ENCODE results near the gene MAML3. TPM values are rescaled to one million over a fixed set of nuclear protein-coding genes. Genes with fewer than 3 reads are reported as not detected.

Gene MAML3
- total and polyA plus RNA-seq, 2 of the 13 experiments (the other 11 are each of a cell fraction or from before 2014, with no cell fraction given) = 0.05 to 0.13 TPM

- TF ChIP-seq HNF1A (IDR thresholded peaks at IDR 0.05; ENCODE audit: low read depth) (peak; percentile 66), HNF1A (CRISPR knock-in tag; IDR thresholded peaks at IDR 0.05; ENCODE audit: borderline replicate concordance) (peak; percentile 66; the same call in 1 of the 2 replicates), ZNF878 (CRISPR knock-in tag; IDR thresholded peaks at IDR 0.05) (no peak), ZMYM4 (CRISPR knock-in tag; IDR thresholded peaks at IDR 0.05) (0 out of 2 replicates have a peak, but pooled peaks have one; percentile 21), NR2C2 (CRISPR knock-in tag; IDR thresholded peaks at IDR 0.05; ENCODE audit: borderline replicate concordance) (peak; percentile 85; the same call in 1 of the 2 replicates), TCF7 (IDR thresholded peaks at IDR 0.05; ENCODE audit: low read depth) (peak; percentile 49; the same call in 1 of the 2 replicates), GABPA (IDR thresholded peaks at IDR 0.05; ENCODE audit: low read depth, low read length) (no peak), GABPA (CRISPR knock-in tag; IDR thresholded peaks at IDR 0.05; ENCODE audit: low read depth) (peak; percentile 83), ZNF644 (CRISPR knock-in tag; IDR thresholded peaks at IDR 0.05; ENCODE audit: low read depth) (no peak)
Observed at GRCh38 chr4:139933541-139933940, 220.4 kb downstream of the MAML3 start (continued).

DNA sequence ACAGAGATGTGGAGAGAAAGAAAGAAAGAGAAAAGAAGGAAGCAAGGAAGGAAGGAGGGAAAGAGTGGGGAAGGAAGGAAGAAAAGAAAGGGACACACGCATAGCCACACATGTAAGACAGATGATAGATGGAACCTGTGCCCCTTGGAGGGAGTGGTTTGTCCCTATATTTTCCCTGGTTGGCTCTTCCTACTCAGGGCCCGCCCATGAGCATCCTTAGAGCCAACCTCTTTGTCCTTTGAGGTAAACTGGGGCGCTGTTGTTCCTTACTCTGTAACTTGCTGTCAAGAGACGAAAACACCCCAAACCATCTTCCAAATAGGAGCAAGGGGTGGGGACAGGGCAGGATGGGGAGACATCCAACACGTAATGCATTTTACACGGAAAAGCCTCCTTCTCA, 220.9 kb downstream of the MAML3 start:
- Histone ChIP-seq H2AFZ (ENCODE audit: low read length) (no peak overlapping the region), H3K4me2 (ENCODE audit: low read depth, low read length) (peak overlapping the region; percentile 27; the same call in 1 of the 2 replicates), H3K4me1 (ENCODE audit: insufficient read depth, low read length) (peaks cover 14% of the 10 kb centered on the region), H3K36me3 (replicated peaks in 1 of 2; ENCODE audit: control insufficient read depth in 1 of 2, insufficient read depth in 2 of 2, low read length in 2 of 2) (no peaks in the 10 kb centered on the region), H3K4me3 (replicated peaks in 1 of 3; ENCODE audit: insufficient read depth in 1 of 3, low read depth in 2 of 3, low read length in 3 of 3) (no peak overlapping the region), H3K9ac (ENCODE audit: insufficient read depth, low read depth, low read length) (no peak overlapping the region), H3K79me2 (ENCODE audit: insufficient read depth, low read length) (no peaks in the 10 kb centered on the region), H3K9me3 (ENCODE audit: low read length) (no peaks in the 10 kb centered on the region), H4K20me1 (ENCODE audit: insufficient read depth, low read length) (no peaks in the 10 kb centered on the region), H3K27ac (ENCODE audit: extremely low read length, insufficient read depth, low read length) (no peak overlapping the region), H3K27me3 (ENCODE audit: control insufficient read depth in 1 of 2, insufficient read depth in 2 of 2, low read length in 2 of 2) (peaks cover 2 to 11% of the 10 kb centered on the region in 2 experiments; a peak in 2 of 5 replicates)
- CTCF ChIA-PET (ENCODE audit: low intra/inter-chr PET ratio, low total read pairs) = no interaction called here
- POLR2A ChIA-PET = no interaction called here
- no TSS peak for BruUV-seq (replicated peaks)
- ATAC-seq (no peak), DNase-seq (ENCODE audit: low spot score) (no peak), FAIRE-seq (no peak)
- intact Hi-C loops (cut with micrococcal nuclease; ENCODE audit: unreplicated experiment) (no loop called here), in situ Hi-C loops (cut with HindIII; ENCODE audit: extremely low pct_ligation_motif_present, low pct_unique_long_range_greater_than_20kb) (no loop called here)
- WGBS (ENCODE audit: low lambda C conversion rate) = 62% methylated on average over 6 of the region's 6 CpGs
- TF ChIP-seq MIER2 (CRISPR knock-in tag; IDR thresholded peaks at IDR 0.05) (no peak), ZNF549 (CRISPR knock-in tag; IDR thresholded peaks at IDR 0.05) (no peak), NFKBIZ (CRISPR knock-in tag; IDR thresholded peaks at IDR 0.05) (no peak), ZNF724P (CRISPR knock-in tag; IDR thresholded peaks at IDR 0.05; ENCODE audit: borderline replicate concordance) (no peak), POLR2G (IDR thresholded peaks at IDR 0.05; ENCODE audit: low read depth, low read length) (no peak), ZNF629 (CRISPR knock-in tag; conservative IDR thresholded peaks at IDR 0.05) (no peak), NCOA2 (CRISPR knock-in tag; IDR thresholded peaks at IDR 0.05) (no peak), ZSCAN30 (CRISPR knock-in tag; IDR thresholded peaks at IDR 0.05) (no peak), SMAD3 (CRISPR knock-in tag; IDR thresholded peaks at IDR 0.05) (no peak), NPAS2 (CRISPR knock-in tag; IDR thresholded peaks at IDR 0.05; ENCODE audit: borderline replicate concordance) (no peak), RORA (CRISPR knock-in tag; IDR thresholded peaks at IDR 0.05) (no peak)
- TF ChIP-seq, protein P1, sequence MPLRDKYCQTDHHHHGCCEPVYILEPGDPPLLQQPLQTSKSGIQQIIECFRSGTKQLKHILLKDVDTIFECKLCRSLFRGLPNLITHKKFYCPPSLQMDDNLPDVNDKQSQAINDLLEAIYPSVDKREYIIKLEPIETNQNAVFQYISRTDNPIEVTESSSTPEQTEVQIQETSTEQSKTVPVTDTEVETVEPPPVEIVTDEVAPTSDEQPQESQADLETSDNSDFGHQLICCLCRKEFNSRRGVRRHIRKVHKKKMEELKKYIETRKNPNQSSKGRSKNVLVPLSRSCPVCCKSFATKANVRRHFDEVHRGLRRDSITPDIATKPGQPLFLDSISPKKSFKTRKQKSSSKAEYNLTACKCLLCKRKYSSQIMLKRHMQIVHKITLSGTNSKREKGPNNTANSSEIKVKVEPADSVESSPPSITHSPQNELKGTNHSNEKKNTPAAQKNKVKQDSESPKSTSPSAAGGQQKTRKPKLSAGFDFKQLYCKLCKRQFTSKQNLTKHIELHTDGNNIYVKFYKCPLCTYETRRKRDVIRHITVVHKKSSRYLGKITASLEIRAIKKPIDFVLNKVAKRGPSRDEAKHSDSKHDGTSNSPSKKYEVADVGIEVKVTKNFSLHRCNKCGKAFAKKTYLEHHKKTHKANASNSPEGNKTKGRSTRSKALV (CRISPR knock-in tag; IDR thresholded peaks at IDR 0.05) = no peak

Measured in HepG2 (cell line).